CD4-positive, alpha-beta T cell treated with Interleukin-1 beta for 1 hour (primary cell): ENCODE results near the gene RAB11FIP3.
A peak's percentile ranks its signal among the peaks of the same experiment; 100 is the strongest.

Experiments
- DNase-seq, 2 donors: peaks; one replicate each; pipeline ENCODE4 v3.0.0-alpha.2; 2020 to 2022

Gene RAB11FIP3

DNA sequence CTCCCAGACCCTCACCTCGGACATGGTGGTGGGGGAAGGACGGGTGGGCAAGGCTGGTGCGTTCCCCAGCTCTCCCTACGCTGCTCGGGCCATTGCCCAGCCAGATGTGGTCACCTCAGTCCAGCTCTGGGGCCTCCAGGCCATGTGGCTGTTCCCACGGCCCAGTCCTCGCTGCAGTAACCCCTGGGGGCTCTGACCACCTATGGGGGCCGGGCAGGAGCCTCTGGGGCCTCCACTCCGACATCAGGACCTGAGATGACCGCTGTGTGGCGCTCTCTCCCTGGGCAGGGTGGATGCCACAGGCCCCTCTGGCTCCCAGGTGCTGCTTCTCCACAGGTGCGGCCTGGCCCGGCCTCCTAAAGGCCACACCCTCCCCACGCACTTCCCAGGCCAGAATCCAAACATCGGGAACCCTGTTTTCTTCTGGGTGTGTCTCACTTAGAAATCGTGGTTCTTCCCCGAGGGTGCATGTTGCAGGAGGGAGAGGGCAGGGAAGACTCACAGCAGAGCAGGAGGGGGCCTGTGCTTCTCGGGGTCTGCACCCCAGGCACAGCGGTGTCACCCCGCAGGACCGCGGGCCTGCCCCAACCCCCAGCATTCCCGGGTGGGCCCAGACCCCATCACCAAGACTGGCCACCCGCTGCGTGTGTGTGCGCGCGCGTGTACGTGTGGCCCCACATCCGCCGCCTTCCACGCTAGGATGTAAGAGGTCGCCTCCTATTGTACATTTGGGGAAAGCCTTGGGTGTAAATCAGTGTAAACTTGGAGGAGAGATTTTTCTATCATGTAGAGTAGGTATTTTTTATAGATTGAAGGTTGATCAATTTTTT, 96.1 kb downstream of the RAB11FIP3 start:
- no peak for DNase-seq

DNA sequence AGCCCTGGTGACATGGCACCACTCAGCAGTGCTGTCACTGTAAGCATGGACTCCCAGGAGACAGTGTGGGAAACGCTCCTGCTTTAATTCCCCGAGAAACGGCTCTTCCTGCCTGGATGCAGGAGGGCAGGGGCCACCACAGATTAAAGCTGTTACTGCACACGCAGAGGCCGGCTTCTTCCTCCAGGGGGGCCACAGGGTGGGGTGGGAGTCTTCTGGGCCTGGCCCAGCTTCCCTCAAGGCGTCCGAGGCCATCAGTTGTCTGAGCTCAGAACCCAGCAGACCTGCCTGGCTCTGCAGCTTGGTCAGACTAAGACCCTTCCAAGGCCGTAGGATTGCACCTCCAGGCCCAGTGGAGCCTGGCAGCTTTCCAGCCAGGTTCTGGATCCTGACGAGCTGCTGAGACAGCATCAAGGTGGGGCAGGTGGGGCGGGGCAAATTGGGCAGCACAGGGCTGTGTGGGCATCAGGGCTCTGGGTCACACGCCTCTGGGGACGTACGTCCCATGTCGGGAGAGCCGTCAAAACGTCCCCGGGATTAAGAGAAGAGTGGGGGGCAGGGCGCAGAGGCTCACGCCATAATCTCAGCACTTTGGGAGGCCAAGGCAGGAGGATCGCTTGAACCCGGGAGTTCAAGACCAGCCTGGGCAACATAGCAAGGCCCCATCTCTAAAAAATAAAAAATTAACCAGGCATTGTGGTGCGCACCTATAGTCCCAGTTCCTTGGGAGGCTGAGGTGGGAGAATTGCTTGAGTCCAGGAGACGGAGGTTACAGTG, 97.1 kb downstream of the RAB11FIP3 start:
- no peak for DNase-seq

DNA sequence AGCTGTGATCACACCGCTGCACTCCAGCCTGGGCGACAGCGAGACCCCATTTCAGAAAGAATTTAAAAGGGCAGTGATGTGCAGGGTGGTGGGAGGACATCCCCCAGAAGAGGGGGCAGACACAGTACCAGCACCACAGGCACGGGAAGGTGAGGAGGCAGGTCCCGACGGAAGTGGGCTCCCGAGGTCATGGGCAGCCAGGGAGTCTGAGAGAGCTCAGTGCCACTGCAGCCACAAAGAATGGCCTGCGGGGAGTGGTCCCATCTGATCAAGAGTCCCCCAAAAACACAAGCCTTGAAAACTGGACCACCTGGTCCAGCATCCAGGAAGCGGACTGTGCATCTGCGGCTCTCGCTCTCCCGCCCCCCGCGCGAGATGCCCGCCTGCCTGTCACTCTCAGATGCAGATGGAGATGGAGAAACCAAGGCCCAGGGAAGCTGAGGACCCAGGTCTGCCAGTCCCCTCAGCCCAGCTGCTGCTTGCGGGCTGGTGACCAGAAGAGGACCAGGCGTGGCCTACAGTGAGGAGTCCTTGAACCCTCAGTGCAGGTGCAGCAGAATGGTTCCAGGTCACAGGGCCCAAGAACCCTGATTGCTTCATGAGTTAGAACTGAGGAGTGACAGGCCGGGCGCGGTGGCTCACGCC, 97.8 kb downstream of the RAB11FIP3 start:
- no peak for DNase-seq

DNA sequence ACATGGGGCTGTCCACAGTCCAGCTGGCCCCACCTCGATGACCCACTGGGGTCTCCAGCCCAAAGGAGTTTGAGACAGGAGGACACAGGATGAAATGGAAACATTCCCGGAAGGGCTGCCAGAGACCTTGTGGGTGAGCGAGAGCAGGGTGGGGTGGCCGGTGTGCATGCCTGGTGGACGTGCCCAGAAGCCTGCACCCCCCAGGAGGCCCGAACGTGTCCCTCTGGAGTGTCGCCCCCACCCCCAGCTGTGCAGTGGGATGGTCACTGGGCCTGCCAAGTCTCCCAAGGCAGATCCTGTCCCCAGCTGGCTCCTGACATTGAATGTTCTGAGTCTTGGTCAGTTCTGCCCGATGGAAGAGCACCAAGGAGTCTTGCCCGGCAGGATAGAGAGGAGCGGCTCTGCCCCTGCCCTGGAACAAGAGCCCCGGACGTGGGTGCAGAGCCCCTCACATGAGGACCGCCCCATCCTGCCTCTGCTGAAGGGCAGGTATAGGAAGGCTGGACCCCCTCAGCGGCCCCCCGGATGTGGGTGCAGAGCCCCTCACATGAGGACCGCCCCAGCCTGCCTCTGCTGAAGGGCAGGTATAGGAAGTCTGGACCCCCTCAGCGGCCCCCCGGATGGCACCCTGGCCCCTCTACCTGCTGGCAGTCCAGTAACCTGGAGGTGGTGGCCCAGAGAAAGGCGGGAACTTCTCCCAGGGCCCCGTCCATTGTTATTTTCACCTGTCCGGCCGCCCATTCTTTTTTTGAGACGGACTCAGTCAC, 99.0 kb downstream of the RAB11FIP3 start:
- no peak for DNase-seq

DNA sequence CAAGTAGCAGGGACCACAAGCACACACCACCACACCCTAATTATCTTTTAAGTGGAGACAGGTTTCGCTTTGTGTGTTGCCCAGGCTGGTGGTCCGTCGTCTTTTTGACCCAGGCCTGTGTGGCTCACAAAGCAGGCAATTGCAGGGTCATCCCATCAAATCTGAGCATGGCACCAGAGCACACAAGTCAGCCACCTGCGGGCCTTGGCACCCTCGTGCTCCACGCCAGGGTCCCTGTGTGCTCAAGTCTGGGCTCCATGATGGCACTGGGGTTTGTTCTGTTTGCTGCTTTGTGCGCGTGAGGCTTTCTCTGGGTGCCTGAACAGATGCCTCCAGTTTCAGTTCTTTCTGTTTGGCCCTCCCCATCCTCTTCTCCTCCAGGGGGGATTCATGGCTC, 99.7 kb downstream of the RAB11FIP3 start:
- no peak for DNase-seq

DNA sequence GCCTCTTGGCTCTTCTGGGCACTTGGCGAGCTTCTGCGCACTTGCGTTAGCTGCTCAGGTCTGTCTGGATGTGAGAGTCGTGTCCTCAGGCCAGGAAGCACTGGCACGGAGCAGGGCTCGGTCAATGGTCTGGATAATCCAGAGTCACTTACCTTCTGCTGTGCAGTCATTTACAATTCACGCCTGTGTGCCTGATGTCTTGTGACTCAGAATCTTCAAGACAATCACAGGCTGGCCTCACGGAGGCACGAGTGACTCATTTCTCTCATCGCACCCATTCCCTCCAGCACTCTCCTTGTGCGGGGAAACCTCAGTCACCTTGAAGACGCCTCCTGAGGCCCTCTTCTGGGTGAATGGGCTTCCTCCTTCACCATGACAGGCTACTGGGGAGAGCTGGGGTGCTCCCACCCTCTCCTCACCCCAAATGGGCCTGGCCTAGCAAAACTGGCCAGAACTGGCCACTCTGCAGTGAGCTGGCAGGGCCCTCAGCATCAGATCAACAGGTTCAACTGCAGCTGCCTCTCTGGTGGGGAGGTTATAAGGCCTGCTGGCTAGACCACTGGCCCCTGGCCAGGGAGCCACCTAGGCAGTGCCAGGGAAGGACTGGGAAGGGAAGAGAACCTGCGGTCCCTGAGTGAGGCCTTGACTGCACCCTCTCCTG, 100.2 kb downstream of the RAB11FIP3 start:
- peak; percentile 11 to 30 for DNase-seq

DNA sequence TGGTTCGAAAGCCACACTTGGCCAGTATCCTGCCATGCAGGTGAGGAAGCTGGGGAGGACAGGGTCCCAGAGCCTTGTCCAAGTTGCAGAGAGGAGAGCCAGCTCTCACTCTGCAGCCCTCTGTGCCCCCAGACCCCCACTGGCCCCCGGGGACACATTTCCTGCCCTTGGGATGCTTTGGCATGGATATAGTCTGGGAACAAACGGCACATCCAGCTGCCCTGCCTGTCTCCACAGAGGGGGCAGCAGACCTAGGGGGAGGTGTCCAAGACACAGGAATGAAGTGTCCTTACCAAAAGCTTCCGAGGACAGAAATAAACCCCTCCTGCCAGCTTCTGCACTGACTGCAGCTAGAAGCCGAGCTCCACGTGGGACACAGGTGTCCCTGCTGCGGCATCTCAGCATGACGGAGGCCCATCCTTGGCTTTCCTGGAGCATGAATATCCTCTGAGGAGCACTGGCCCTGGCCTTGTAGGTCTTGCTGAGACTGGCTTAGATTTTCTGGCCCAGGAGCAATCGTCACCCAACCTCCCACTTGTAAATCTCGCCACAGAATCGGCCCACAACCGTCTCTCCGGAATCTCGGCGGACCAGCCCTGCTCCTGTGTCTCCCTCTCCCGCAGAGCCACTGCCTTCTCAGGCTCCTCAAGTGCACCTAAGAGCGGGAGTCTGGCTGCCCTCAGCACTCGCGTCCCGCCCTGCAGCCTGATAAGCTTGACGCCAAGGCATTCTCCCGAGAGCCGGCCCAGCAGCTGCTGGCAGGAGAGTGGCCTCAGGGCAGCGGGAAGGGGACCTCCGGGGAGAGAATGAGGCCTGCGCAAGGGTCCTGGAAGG, 100.9 kb downstream of the RAB11FIP3 start:
- DNase-seq = peak in 1 of 2 donors; percentile 16

DNA sequence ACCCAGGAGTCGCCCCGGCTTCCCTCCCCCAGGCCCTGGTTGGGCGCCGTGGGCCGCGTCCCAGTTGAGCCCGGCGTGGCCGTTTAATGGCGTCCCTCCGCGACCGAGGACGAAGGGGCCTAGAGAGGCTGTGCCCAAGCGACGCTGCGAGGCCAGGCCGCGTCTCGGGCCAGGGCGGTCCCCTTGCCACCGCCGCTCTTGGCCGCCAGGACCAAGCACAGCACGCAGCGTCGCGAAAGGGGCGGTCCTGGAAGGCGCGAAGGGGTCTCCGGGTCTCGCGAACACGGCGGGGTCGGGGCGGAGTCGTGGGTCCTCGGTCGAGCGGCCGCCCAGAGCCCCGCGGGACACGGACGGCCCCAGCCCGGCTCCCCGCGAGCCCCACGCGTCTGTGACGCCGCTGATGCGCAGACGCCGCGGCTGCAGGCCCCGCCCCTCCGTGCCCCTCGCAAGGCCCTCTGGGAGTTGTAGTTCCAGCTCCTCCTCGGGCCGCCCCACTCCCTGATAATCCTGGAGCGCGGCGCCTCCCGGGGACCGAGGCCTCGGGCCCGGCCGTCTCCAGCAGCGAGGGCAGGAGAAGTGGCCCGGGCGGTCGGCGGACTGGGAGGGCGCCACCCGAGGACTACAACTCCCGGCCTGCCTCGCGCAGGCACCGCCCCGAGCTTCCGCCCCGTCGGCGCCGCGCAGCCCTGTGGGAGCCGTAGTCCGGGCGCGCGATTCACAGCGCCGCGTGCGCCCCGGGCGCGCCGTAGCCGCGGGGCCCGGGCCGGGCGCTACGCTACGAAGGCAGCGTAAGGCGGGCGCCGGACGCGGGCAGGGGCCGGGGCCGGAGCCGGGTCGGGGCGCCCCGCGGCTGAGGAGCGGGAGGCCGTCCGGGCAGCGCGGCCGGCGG, 101.8 kb downstream of the RAB11FIP3 start, which contains the start of gene CAPN15:
Gene CAPN15 (plus strand): TSS at position 698 of the 889 bp plus-strand sequence. CDS start 19,127 bp downstream, outside the sequence.
- peak; percentile 85 to 86 for DNase-seq

DNA sequence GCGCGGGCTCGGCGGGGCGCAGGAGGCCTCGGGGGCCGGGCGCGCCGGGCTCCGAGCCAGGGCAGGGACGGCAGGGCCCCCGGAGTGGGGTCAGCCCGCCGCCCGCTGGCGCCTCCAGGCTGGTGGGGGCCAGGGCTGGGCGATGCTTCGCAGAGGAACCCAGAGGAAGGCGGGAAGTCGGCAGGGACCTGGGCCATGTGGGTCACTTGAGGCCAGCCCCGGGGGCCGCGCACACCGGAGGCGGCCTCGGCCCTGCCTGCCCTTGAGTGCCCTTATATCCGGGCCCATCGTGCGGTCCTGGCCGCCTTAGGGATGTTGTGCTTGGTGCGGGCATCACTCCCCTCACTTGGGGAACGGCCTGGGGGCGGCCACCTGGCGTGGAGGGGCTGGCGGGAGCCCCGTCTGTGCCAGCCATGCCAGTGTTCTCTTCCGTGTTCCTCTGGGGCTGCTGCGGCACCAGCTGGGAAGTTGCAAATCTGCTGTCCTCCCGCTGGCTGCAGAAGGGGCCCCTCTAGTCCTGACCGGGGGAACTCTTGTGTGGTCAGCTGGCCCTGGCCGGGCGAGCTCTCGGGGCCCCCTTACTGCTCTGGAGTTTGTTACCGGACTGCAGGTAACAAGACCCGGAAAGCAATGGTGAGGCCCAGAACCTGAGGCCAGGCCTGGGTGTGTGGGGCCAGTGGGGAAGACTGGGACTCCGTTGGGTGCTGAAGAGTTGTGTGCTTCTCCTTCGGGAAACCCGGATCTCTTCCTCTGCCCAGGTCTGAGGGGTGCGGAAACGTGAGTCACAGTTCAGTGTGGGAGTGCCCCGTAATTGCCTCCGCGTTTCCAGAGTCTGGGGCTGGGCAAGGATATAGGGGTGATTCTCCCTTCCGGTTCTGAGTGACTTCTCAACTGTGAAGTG, 102.9 kb downstream of the RAB11FIP3 start:
- DNase-seq = peak; percentile 29 to 50

DNA sequence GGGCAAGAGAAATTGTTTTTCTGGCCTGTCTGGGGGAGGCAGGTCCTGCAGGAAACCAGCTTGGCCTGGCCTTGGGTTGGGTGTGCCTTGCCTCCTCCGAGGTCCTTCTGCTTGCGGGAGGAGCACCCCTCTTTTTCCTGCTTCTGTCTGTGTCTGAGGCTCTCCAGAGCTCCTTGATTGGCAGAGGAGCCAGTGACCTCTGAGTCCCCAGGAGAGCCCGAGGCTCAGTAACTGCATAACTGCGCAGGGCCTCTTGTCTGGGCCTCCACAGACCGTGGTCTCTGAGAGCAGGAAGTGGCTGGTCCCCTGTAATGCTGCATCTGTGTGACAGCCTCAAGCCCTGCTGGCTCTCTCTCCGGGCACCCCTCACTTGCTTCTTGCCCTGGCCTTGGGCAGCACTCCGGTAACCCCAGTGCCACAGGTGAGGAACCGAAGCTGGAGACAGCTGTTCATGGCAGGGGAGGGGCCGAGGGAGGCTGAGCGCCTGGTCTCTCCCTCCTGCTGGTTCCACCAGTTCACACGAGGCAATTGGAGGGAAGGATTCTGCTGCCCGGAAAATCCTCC, 103.6 kb downstream of the RAB11FIP3 start:
- peak; percentile 21 to 35 for DNase-seq

DNA sequence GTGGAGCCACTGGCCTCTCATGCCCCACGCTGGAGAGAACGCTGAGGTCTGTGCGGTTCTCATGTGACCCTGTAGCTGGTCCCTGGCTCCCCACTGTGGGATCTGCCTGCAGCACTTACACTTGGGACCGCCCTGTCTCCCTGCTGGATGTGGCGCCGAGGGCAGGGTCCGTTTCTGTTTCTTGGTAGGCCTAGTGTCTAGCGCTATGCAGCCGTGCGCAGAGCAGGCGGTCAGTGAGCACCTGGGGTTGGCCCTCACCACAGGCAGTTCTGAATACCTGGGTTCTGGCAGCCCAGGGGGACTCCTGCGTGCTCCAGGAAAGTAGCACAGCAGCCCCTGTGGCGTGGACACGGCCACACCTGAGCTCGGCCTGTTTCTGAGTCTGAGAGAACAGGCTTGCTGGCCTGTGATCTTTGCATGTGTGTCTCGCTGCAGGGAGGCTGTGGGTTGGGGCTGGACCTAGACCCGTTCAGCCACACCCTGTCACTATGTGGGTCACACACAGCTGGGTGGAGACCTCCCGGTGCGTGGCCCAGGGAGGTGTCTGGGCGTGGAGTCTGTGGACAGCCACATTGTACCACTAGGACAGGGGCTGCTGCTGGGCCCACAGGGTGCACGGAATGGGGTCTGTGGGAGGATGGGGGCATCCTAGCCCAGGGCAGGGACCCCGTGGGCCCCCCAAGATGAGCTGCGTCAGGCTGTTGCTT, 104.8 kb downstream of the RAB11FIP3 start:
- DNase-seq = no peak

DNA sequence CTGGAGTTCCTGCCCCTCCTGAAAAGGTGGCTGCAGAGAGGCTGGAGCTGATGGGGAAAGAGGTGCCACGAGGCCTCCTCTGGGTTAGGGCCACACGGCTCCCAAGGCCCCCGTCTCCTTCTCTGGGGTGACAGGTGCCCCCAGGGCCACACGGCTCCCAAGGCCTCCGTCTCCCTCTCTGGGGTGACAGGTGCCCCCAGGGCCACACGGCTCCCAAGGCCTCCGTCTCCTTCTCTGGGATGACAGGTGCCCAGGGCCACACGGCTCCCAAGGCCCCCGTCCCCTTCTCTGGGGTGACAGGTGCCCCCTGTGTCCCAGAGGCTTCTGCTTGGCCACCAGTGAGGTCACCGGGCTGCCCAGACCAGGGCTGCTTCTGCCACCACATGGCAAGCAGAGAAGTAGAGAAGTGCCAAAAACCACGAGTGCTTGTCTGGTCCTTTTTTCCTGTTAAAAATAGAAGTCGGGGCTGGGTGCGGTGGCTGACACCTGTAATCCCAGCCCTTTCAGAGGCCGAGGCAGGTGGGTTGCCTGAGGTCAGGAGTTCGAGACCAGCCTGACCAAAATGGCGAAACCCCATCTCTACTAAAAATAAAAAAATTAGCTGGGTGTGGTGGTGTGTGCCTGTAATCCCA, 106.2 kb downstream of the RAB11FIP3 start:
- no peak for DNase-seq

DNA sequence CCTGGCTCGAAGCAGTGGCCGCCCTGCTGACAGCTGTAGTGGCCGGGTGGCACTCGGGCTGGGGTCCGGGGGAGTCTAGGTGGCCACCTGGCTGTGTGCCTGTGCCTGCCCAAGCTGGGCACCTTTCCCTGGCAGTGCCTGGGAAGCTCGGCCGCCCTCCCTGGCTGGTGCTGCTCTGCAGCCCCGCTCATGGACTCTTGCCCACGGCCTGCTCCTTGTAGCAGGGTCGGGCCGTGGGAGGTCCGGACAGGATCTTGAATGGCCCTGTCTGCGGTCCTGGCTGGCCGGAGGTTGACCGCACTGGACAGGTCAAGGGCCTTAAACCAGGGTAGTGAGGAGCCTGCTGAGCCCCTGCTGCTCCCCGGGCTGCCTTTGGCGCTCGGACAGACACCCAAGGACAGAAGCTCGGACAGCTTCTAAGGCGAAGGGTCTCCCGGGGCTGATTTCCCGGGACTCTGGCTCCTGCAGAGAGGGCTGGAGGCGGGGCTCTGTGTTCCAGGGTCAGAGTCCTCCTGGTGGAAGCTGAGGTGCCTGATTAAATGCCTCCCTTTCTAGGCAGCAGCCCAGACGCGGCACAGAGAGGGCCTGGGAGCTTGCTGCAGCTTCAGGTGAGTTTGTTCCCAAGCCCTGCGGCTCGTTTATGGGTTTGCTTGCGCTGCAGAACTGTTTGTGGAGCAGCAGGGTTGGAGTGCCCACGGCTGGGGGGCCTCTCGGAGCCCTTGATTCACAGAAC, 108.1 kb downstream of the RAB11FIP3 start:
- DNase-seq = no peak

DNA sequence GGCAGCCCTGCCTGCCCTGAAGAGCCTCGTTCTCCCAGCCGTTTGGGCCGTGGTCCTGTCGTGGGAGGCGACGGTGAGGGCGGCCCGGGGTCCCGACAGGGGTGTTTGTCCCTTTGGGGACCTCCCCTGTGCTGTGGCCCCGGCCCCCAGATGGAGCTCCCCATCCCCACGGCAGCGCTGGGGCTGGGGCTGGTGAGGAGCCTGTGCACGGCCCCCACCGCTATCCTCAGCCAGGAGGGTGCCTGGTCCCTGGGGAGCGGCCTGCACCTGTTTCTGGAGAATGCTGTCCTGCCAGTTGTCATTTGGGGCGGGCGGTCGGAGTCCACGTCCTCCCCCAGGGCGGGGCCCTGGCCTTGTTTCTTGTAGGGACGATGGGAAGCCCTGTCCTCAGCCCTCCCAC, 108.7 kb downstream of the RAB11FIP3 start:
- DNase-seq = no peak

DNA sequence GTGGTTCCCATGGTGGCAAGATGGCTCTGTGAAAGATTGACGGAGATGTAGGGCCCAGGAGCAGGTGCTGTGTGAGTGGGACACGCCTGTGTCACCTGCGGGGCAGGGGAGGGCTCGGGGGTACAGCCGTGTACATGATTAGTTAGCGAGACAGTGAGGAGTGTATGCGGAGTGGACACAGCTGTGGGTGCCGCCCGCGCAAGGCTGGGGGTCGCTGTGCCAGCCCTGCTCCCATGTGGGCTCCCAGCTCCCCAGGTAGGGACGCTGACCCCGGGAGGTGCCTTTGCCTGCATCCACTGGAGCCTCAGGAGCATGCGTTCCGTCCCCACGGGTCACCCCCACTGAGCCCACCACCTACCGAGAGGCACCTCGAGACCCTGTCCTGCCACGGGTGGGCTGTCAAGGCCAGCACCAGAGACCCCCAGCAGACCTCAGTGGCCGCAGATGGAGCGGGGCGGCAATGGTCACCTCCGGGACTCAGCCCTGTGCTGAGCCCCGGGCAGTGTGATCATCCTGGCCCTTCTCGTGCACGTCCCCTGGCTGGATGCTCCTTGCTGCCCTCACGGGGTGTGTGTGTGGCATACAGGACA, 109.5 kb downstream of the RAB11FIP3 start:
- no peak for DNase-seq
